Ovary (tissue), 9 donors: ENCODE measurements around the gene CENPL. TPM values are rescaled to one million over a fixed set of nuclear protein-coding genes. Genes with fewer than 3 reads are reported as not detected.
"Not testable (repeated sequence)": the region's sequence is repeated elsewhere in the genome, so short reads cannot be mapped to it uniquely, and the experiment has no call there.

Experiments
- DNase-seq, 5 donors: peaks; one replicate each; pipeline ENCODE4 v3.0.0-alpha.2; 2019 to 2020
- H3K27ac ChIP-seq, 2 donors: fragments of 200-600 bp; one replicate each; pipeline versions ENCODE4 v1.5.1 to v1.8.0; 2019 to 2022
- H3K27me3 ChIP-seq: fragments of 200-600 bp; one replicate; pipeline ENCODE4 v1.8.0; 2022
- H3K36me3 ChIP-seq: fragments of 200-600 bp; sonication (generic); one replicate; pipeline ENCODE4 v1.5.1; 2019
- H3K4me1 ChIP-seq: one replicate; pipeline ENCODE4 v1.8.1; 2013; ENCODE audit warnings: mild to moderate bottlenecking, moderate library complexity; ENCODE audit not compliant: insufficient read depth
- H3K4me3 ChIP-seq: fragments of 200-600 bp; sonication (generic); one replicate; pipeline ENCODE4 v1.5.1; 2017
- H3K9me3 ChIP-seq, 2 donors: fragments of 200-600 bp in 1 of 2; sonication (generic) in 1 of 2; one replicate each; pipeline versions ENCODE4 v1.5.1 to v1.8.1; 2013 to 2019; ENCODE audit warnings: mild to moderate bottlenecking in 1 of 2, moderate library complexity in 1 of 2
- CTCF ChIP-seq, 3 donors: fragments of 450-650 bp in 2 of 3; fragments of 200-600 bp in 1 of 3; IDR thresholded peaks; one replicate each; pipeline versions ENCODE4 v1.5.1 to v1.8.0; 2016 to 2022; ENCODE audit warnings: antibody characterized with exemption in 3 of 3, mild to moderate bottlenecking in 1 of 3
- EP300 ChIP-seq: sonication (generic); formaldehyde crosslinking; IDR thresholded peaks from one replicate; pipeline ENCODE4 v1.6.1; 2017; ENCODE audit warnings: antibody characterized with exemption
- POLR2A ChIP-seq: fragments of 450-650 bp; IDR thresholded peaks from one replicate; pipeline ENCODE4 v1.6.1; 2017; ENCODE audit warnings: antibody characterized with exemption, mild to moderate bottlenecking, moderate library complexity
- WGBS, 3 donors: extraction: QIAGEN DNeasy Blood & Tissue Kit in 1 of 3; methylation state at CpG; one replicate each; pipeline versions ENCODE4 v1.1.5 to v1.1.7; 2013 to 2017; 5-methylcytosine and 5-hydroxymethylcytosine counted together
- intact Hi-C, 4 donors: fragments of 100-400 bp; cut with DNase I; formaldehyde crosslinking; loops; one replicate each; pipeline versions ENCODE4 v1.11.0 to v1.15.1; 2022 to 2023
- polyA plus RNA-seq, 2 donors: library from polyadenylated mRNA; stranded (reverse); fragments of 200-250 nt in 1 of 2; fragments of 350-450 nt in 1 of 2; fragmentation: Illumina TruSeq in 1 of 2; extraction: RNeasy Lipid Tissue Mini Kit (QIAGEN cat#74804) in 1 of 2; gene quantifications; one replicate each; pipeline ENCODE4 v1.2.3, GENCODE V29; 2013 to 2014
- total RNA-seq, 7 donors: library from RNA; depleted of rRNA in 2 of 7; stranded (reverse); fragments of >200 nt in 2 of 7; fragmentation: NEBNext Ultra II Directional in 3 of 7; extraction: Animal tissue kit (Norgen Biotek cat#: 25700) in 3 of 7; gene quantifications; one replicate each; pipeline versions ENCODE4 v1.1.0 to v1.2.4, GENCODE V29; 2016 to 2023
- donor health status: DM: no; HTN: no; CAD: no; lungs with moderate emphysema.
- donor health status: DM: no; HTN: no; CAD: no.
- donor health status: Bipolar disorder and iron deficiency.
- donor health status: DM: yes; HTN: yes; CAD: no.
- donor health status: DM: no; HTN: no; CAD: no.
- donor health status: DM: yes; HTN: yes; CAD: no.

The CENPL gene
- total and polyA plus RNA-seq, 9 donors, result 1.1 to 5.6 (median 3.1) TPM

- no peak for DNase-seq
- TF ChIP-seq CTCF (IDR thresholded peaks at IDR 0.05) (no peak), POLR2A (no peak), EP300 (no peak)
Observed at GRCh38 chr1:173768827-173769226, 55.9 kb downstream of the CENPL start.

GRCh38 chr1:173768206-173768605 lies 56.5 kb downstream of the CENPL start:
- DNase-seq, result no peak
- Histone ChIP-seq H3K27me3 (no peaks in the 10 kb centered on the region), H3K27ac (no peak overlapping the region), H3K9me3 (no peaks in the 10 kb centered on the region), H3K4me3 (no peak overlapping the region), H3K36me3 (no peaks in the 10 kb centered on the region), H3K4me1 (no peaks in the 10 kb centered on the region)
- TF ChIP-seq EP300, result no peak
- WGBS, 3 donors, result 63 to 74% (median 69%) methylated on average over 2 of the region's 2 CpGs
- intact Hi-C loops, result no loop called here

More at GRCh38 chr1:173768827-173769226, 55.9 kb downstream of the CENPL start:
- intact Hi-C loops, result no loop called here
- 89 to 93% (median 93%) methylated on average over 3 of the region's 3 CpGs for WGBS, 3 donors
- no peaks in the 10 kb centered on the region for H3K9me3 ChIP-seq
- no peaks in the 10 kb centered on the region for H3K4me1 ChIP-seq
- H3K36me3 ChIP-seq, result no peaks in the 10 kb centered on the region
- no peak overlapping the region for H3K4me3 ChIP-seq
- no peak overlapping the region for H3K27ac ChIP-seq
- H3K27me3 ChIP-seq, result no peaks in the 10 kb centered on the region

- H3K9me3 ChIP-seq, H3K27ac ChIP-seq, H3K27me3 ChIP-seq, H3K36me3 ChIP-seq, DNase-seq, intact Hi-C loops, H3K4me3 ChIP-seq, H3K4me1 ChIP-seq: not testable (repeated sequence)
- WGBS, 3 donors, result 96 to 98% (median 98%) methylated on average over 6 of the region's 6 CpGs
Observed at GRCh38 chr1:173764331-173764730, 60.4 kb downstream of the CENPL start.

- Histone ChIP-seq H3K27ac (no peak overlapping the region), H3K27me3 (no peaks in the 10 kb centered on the region), H3K9me3 (no peaks in the 10 kb centered on the region), H3K4me1 (no peaks in the 10 kb centered on the region), H3K4me3 (no peak overlapping the region), H3K36me3 (no peaks in the 10 kb centered on the region)
- no peak for DNase-seq
- intact Hi-C loops, result no loop called here
- TF ChIP-seq CTCF (IDR thresholded peaks at IDR 0.05), result no peak
- TF ChIP-seq EP300, result no peak
- no peak for TF ChIP-seq POLR2A
- 98 to 99% (median 98%) methylated on average over 5 of the region's 5 CpGs for WGBS, 3 donors
Observed at GRCh38 chr1:173758980-173759379, 65.7 kb downstream of the CENPL start.

GRCh38 chr1:173758110-173758509 lies 66.6 kb downstream of the CENPL start:
- intact Hi-C loops, result no loop called here
- 98 to 99% (median 98%) methylated on average over 7 of the region's 7 CpGs for WGBS, 3 donors
- DNase-seq, result no peak
- Histone ChIP-seq H3K36me3 (no peaks in the 10 kb centered on the region), H3K27ac (no peak overlapping the region), H3K4me3 (no peak overlapping the region), H3K4me1 (no peaks in the 10 kb centered on the region), H3K9me3 (no peaks in the 10 kb centered on the region), H3K27me3 (no peaks in the 10 kb centered on the region)
- no peak for TF ChIP-seq EP300
- TF ChIP-seq POLR2A, result no peak
- TF ChIP-seq CTCF (IDR thresholded peaks at IDR 0.05), result no peak

- H3K36me3 ChIP-seq, result no peaks in the 10 kb centered on the region
- no peak for DNase-seq
Observed at GRCh38 chr1:173757666-173758065, 67.0 kb downstream of the CENPL start.

More at GRCh38 chr1:173757666-173758065, 67.0 kb downstream of the CENPL start:
- WGBS, 3 donors, result 95 to 98% (median 96%) methylated on average over 4 of the region's 4 CpGs
- H3K27me3 ChIP-seq, result no peaks in the 10 kb centered on the region
- H3K4me3 ChIP-seq, result no peak overlapping the region
- intact Hi-C loops, result no loop called here
- no peaks in the 10 kb centered on the region for H3K4me1 ChIP-seq
- H3K9me3 ChIP-seq, result no peaks in the 10 kb centered on the region
- TF ChIP-seq EP300 (no peak), POLR2A (no peak)
- H3K27ac ChIP-seq, result no peak overlapping the region
